H9 (cell line): ENCODE measurements around the gene MRAP. TPM values are rescaled to one million over a fixed set of nuclear protein-coding genes. Genes with fewer than 3 reads are reported as not detected.
A peak's percentile ranks its signal among the peaks of the same experiment; 100 is the strongest.

ENCODE experiments used
- DNase-seq: peaks from one replicate; pipeline ENCODE4 v3.0.0-alpha.2; 2017
- H2AFZ ChIP-seq: one replicate; pipeline ENCODE4 v1.6.1; 2013; ENCODE audit warnings: mild to moderate bottlenecking, low read length, control low read depth, moderate library complexity
- H2AK5ac ChIP-seq: 2 replicates; pipeline ENCODE4 v1.6.1; 2013; ENCODE audit warnings: low read length, control low read depth, mixed read lengths; ENCODE audit not compliant: insufficient read length
- H2BK120ac ChIP-seq: one replicate; pipeline ENCODE4 v1.6.1; 2013; ENCODE audit warnings: low read depth, mild to moderate bottlenecking, low read length, control low read depth, inconsistent platforms; ENCODE audit not compliant: poor library complexity, severe bottlenecking
- H2BK12ac ChIP-seq: 2 replicates; pipeline ENCODE4 v1.6.1; 2013; ENCODE audit warnings: low read length, control low read depth, mixed read lengths, low read depth; ENCODE audit not compliant: insufficient read length
- H2BK15ac ChIP-seq: 2 replicates; pipeline ENCODE4 v1.6.1; 2013; ENCODE audit warnings: low read depth, low read length, control low read depth
- H2BK20ac ChIP-seq: one replicate; pipeline ENCODE4 v1.6.1; 2013; ENCODE audit warnings: low read depth, mild to moderate bottlenecking, low read length, control low read depth, inconsistent platforms; ENCODE audit not compliant: poor library complexity, severe bottlenecking
- H2BK5ac ChIP-seq: 2 replicates; pipeline ENCODE4 v1.6.1; 2013; ENCODE audit warnings: low read length, control low read depth, mixed read lengths; ENCODE audit not compliant: insufficient read length
- H3K14ac ChIP-seq: 2 replicates; pipeline ENCODE4 v1.6.1; 2013; ENCODE audit warnings: low read length, control low read depth; ENCODE audit not compliant: insufficient read depth
- H3K18ac ChIP-seq: 2 replicates; pipeline ENCODE4 v1.6.1; 2013; ENCODE audit warnings: low read depth, mild to moderate bottlenecking, mixed read lengths, low read length, control low read depth; ENCODE audit not compliant: insufficient read length
- H3K23ac ChIP-seq: 2 replicates; pipeline ENCODE4 v1.6.1; 2013; ENCODE audit warnings: low read length, control low read depth, mixed read lengths, low read depth; ENCODE audit not compliant: insufficient read length
- H3K23me2 ChIP-seq: 2 replicates; pipeline ENCODE4 v1.6.1; 2013; ENCODE audit warnings: low read depth, mild to moderate bottlenecking, mixed read lengths, low read length, control low read depth; ENCODE audit not compliant: insufficient read length, poor library complexity, severe bottlenecking
- H3K27ac ChIP-seq: 2 replicates; pipeline ENCODE4 v1.5.1; 2013; ENCODE audit warnings: low read length, control low read depth, mixed read lengths, low read depth; ENCODE audit not compliant: insufficient read length
- H3K27me3 ChIP-seq: 2 replicates; pipeline ENCODE4 v1.6.1; 2013; ENCODE audit warnings: low read length, control low read depth, inconsistent platforms; ENCODE audit not compliant: insufficient read depth
- H3K4ac ChIP-seq: 2 replicates; pipeline ENCODE4 v1.6.1; 2013; ENCODE audit warnings: low read depth, mild to moderate bottlenecking, control low read depth, inconsistent platforms, low read length, moderate library complexity
- H3K4me1 ChIP-seq: 2 replicates; pipeline ENCODE4 v1.6.1; 2013; ENCODE audit warnings: low read length, control low read depth, inconsistent platforms; ENCODE audit not compliant: insufficient read depth
- H3K4me2 ChIP-seq: 2 replicates; pipeline ENCODE4 v1.6.1; 2013; ENCODE audit warnings: low read length, control low read depth, mixed read lengths; ENCODE audit not compliant: insufficient read length, insufficient read depth
- H3K56ac ChIP-seq: 2 replicates; pipeline ENCODE4 v1.6.1; 2013; ENCODE audit warnings: low read depth, mild to moderate bottlenecking, mixed read lengths, low read length, control low read depth; ENCODE audit not compliant: insufficient read length
- H3K79me1 ChIP-seq: 2 replicates; pipeline ENCODE4 v1.6.1; 2013; ENCODE audit warnings: low read depth, mild to moderate bottlenecking, moderate library complexity, low read length, control low read depth, inconsistent platforms; ENCODE audit not compliant: insufficient read depth, poor library complexity, severe bottlenecking
- H3K79me2 ChIP-seq: 2 replicates; pipeline ENCODE4 v1.6.1; 2013; ENCODE audit warnings: low read length, control low read depth, inconsistent platforms; ENCODE audit not compliant: insufficient read depth
- H3K9ac ChIP-seq: 2 replicates; pipeline ENCODE4 v1.6.1; 2013; ENCODE audit warnings: low read length, control low read depth, mixed read lengths; ENCODE audit not compliant: insufficient read length; ENCODE audit errors: extremely low read depth
- H3K9me3 ChIP-seq: one replicate; pipeline ENCODE4 v1.6.1; 2013; ENCODE audit warnings: low read depth, low read length, inconsistent platforms; ENCODE audit not compliant: control insufficient read depth
- H3T11ph ChIP-seq: one replicate; pipeline ENCODE4 v1.6.1; 2013; ENCODE audit warnings: mild to moderate bottlenecking, low read length, control low read depth, inconsistent platforms
- H4K20me1 ChIP-seq: one replicate; pipeline ENCODE4 v1.6.1; 2013; ENCODE audit not compliant: control insufficient read depth, insufficient read length, insufficient read depth
- H4K5ac ChIP-seq: 2 replicates; pipeline ENCODE4 v1.6.1; 2013; ENCODE audit warnings: low read depth, mild to moderate bottlenecking, mixed read lengths, low read length, control low read depth; ENCODE audit not compliant: insufficient read length
- H4K8ac ChIP-seq: replicated peaks from 2 replicates; pipeline ENCODE4 v1.6.1; 2013; ENCODE audit warnings: low read length, control low read depth, mixed read lengths, low read depth; ENCODE audit not compliant: insufficient read length
- H4K91ac ChIP-seq: 2 replicates; pipeline ENCODE4 v1.6.1; 2013; ENCODE audit warnings: low read depth, mild to moderate bottlenecking, moderate library complexity, mixed read lengths, low read length, control low read depth; ENCODE audit not compliant: insufficient read length
- H3K27ac Mint-ChIP-seq, 3 experiments: 2 replicates in 2 of 3; 3 replicates in 1 of 3; pipeline ENCODE4 v1.8.0; 2020 to 2021; ENCODE audit warnings: mixed read lengths in 3 of 3, mild to moderate bottlenecking in 1 of 3, moderate library complexity in 1 of 3
- H3K27me3 Mint-ChIP-seq: 2 replicates; pipeline ENCODE4 v1.8.0; 2021; ENCODE audit warnings: low read depth, mild to moderate bottlenecking, moderate library complexity, mixed read lengths
- H3K36me3 Mint-ChIP-seq, 3 experiments: 2 replicates in 2 of 3; 3 replicates in 1 of 3; pipeline ENCODE4 v1.8.0; 2020 to 2021; ENCODE audit warnings: low read depth in 3 of 3, mixed read lengths in 3 of 3; ENCODE audit not compliant: insufficient read depth in 1 of 3
- H3K4me1 Mint-ChIP-seq, 2 experiments: 2 replicates each; pipeline ENCODE4 v1.8.0; 2020; ENCODE audit warnings: mixed read lengths in 2 of 2
- H3K4me3 Mint-ChIP-seq, 2 experiments: 2 replicates in 1 of 2; 3 replicates in 1 of 2; pipeline ENCODE4 v1.8.0; 2020 to 2021; ENCODE audit warnings: mild to moderate bottlenecking in 2 of 2, mixed read lengths in 2 of 2, moderate library complexity in 1 of 2
- H3K9me3 Mint-ChIP-seq, 2 experiments: 2 replicates in 1 of 2; 3 replicates in 1 of 2; pipeline ENCODE4 v1.8.0; 2020; ENCODE audit warnings: mild to moderate bottlenecking in 2 of 2, mixed read lengths in 2 of 2, moderate library complexity in 1 of 2
- CTCF ChIP-seq: fragments of 200-600 bp; sonication (generic); conservative IDR thresholded peaks from 3 replicates; pipeline ENCODE4 v1.8.0; 2021; ENCODE audit warnings: antibody characterized with exemption, mild to moderate bottlenecking
- WGBS: extraction: QIAGEN DNeasy Blood & Tissue Kit; methylation state at CpG from one replicate; pipeline ENCODE4 v1.1.7; 2013; ENCODE audit warnings: missing lambda C conversion rate, low lambda C conversion rate, mixed read lengths; ENCODE audit not compliant: insufficient read length; ENCODE audit errors: extremely low coverage; 5-methylcytosine and 5-hydroxymethylcytosine counted together
- total RNA-seq: library from RNA; stranded (reverse); gene quantifications from 2 replicates; pipeline ENCODE4 v1.2.1, GENCODE V29; 2021

Gene MRAP
- total RNA-seq, 1 experiment from 2014 or later = not detected

GRCh38 chr21:32312976-32313375, 14.3 kb downstream of the MRAP start:
- Mint-ChIP-seq H3K36me3 (peaks cover 6 to 65% (median 32%) of the 10 kb centered on the region in 3 experiments), H3K9me3 (no peaks in the 10 kb centered on the region), H3K4me3 (no peak overlapping the region), H3K27ac (peak overlapping the region in 1 of 3 experiments; percentile 55; a peak in 1 of 7 replicates), H3K4me1 (no peaks in the 10 kb centered on the region), H3K27me3 (no peaks in the 10 kb centered on the region)
- Histone ChIP-seq H4K91ac (no peak overlapping the region), H3K9me3 (no peaks in the 10 kb centered on the region), H3K27me3 (no peaks in the 10 kb centered on the region), H3K56ac (no peak overlapping the region), H3K79me2 (no peaks in the 10 kb centered on the region), H4K5ac (no peak overlapping the region), H3K23ac (no peak overlapping the region), H3K23me2 (no peaks in the 10 kb centered on the region), H3K79me1 (no peaks in the 10 kb centered on the region), H3K9ac (no peak overlapping the region), H2BK15ac (no peak overlapping the region), H2BK120ac (no peak overlapping the region), H3K4me1 (no peaks in the 10 kb centered on the region), H2AK5ac (no peak overlapping the region), H3K27ac (no peak overlapping the region), H4K8ac (no peak overlapping the region), H2BK5ac (no peak overlapping the region), H3K4me2 (no peak overlapping the region), H3T11ph (no peak overlapping the region), H4K20me1 (no peaks in the 10 kb centered on the region), H2BK12ac (no peak overlapping the region), H2BK20ac (no peak overlapping the region), H3K18ac (no peak overlapping the region), H3K14ac (no peak overlapping the region), H2AFZ (no peak overlapping the region), H3K4ac (no peak overlapping the region)
- no peak for DNase-seq
- no CpG with 5 or more reads among the region's 6 CpGs for WGBS
- TF ChIP-seq CTCF = no peak
